SU-DHL-6 (cell line): Measurements from ENCODE around the gene RAMACL.

ENCODE experiments used
- EZH2phosphoT487 ChIP-seq: fragments of 200-600 bp; sonication (generic), shearing (Covaris generic); conservative IDR thresholded peaks from 2 replicates; pipeline ENCODE4 v1.6.1; 2018; ENCODE audit warnings: mild to moderate bottlenecking, antibody characterized with exemption, low read length, moderate library complexity, mixed read lengths
- TF ChIP-seq, protein P1 (sequence below): fragments of 200-600 bp; sonication (generic); IDR thresholded peaks from one replicate; pipeline ENCODE4 v1.5.1; 2017; ENCODE audit warnings: antibody characterized with exemption, mild to moderate bottlenecking, low read length, moderate library complexity; ENCODE audit not compliant: insufficient read depth, poor library complexity, severe bottlenecking

DNA sequence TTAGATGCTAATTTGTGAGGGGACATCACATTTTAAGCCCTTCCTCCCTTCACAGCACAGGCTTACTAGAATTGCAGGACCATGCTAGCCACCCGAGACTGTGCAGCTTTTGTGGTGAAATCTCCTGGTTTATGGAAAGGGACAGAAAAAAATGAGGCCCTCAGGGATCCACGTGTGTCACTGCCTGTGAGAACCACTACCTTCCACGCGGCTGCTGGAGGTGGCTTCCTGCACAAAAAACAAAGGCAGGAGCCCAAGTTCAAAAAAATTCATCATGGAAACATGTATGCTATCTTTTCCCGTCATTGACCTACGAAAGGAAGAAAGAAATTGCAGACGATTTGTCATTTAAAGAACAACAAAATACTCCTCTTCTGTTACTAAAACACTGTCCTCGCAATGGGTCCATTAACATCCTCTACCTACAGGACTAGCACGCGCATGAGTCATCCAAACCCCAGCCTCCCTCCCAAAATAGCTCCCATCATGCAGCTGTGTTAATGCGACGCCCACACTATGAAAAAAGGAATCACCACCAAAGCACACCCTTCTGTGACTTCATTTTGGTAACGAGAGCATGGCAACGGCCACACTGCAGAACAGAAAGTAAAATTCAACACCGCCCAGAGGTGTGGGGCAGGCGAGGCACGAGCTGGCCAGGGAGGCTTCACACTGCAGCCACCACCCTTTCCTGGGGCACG is 45.7 kb downstream of the RAMACL start:
- TF ChIP-seq, protein P1, sequence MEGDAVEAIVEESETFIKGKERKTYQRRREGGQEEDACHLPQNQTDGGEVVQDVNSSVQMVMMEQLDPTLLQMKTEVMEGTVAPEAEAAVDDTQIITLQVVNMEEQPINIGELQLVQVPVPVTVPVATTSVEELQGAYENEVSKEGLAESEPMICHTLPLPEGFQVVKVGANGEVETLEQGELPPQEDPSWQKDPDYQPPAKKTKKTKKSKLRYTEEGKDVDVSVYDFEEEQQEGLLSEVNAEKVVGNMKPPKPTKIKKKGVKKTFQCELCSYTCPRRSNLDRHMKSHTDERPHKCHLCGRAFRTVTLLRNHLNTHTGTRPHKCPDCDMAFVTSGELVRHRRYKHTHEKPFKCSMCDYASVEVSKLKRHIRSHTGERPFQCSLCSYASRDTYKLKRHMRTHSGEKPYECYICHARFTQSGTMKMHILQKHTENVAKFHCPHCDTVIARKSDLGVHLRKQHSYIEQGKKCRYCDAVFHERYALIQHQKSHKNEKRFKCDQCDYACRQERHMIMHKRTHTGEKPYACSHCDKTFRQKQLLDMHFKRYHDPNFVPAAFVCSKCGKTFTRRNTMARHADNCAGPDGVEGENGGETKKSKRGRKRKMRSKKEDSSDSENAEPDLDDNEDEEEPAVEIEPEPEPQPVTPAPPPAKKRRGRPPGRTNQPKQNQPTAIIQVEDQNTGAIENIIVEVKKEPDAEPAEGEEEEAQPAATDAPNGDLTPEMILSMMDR, result no peak
- TF ChIP-seq EZH2phosphoT487, result no peak
